GM10248 (cell line): ENCODE measurements around the gene NEK11.

Experiments
- CTCF ChIA-PET: fragments of 300-600 bp; sonication (Branson Sonifier 250); formaldehyde crosslinking; extraction: SDS; loops from one replicate; lab custom pipeline; 2021; ENCODE audit warnings: antibody characterized with exemption; lab: Yijun Ruan, JAX
- POLR2A ChIA-PET: fragments of 350-650 bp; sonication (Branson Sonifier 250); formaldehyde crosslinking; extraction: SDS; loops from one replicate; lab custom pipeline; 2020; ENCODE audit warnings: antibody characterized with exemption; lab: Yijun Ruan, JAX
- DNase-seq: peaks from one replicate; pipeline ENCODE4 v3.0.0; 2012; ENCODE audit errors: extremely low spot score
- CTCF ChIP-seq: IDR thresholded peaks from 2 replicates; pipeline ENCODE4 v1.5.1; 2012; ENCODE audit warnings: mild to moderate bottlenecking, low read depth; ENCODE audit errors: extremely low read depth, missing control alignments, control extremely low read depth

NEK11 gene

DNA sequence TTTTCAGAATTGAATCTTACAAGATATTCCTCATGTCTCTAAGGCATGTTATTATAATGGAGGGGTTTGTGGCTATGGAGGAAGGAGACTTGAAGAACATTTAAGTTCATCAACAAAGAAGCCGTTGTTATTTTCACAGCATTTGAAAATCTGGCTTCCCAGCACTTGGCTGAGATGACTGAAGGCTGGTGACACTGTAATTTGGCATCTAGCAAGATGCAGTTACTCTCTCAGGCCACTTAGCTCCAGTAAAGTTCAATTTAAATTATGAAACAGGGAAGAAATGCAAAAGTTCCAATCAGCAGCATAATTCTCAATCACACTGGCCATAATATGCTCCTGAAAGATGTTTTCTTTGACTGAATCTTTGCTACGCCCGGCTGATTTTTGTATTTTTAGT is 215.5 kb downstream of the NEK11 start:
- no peak for TF ChIP-seq CTCF
- DNase-seq = no peak
- CTCF ChIA-PET = no interaction called here
- POLR2A ChIA-PET = no interaction called here

- ChIA-PET POLR2A (no interaction called here), CTCF (no interaction called here)
- TF ChIP-seq CTCF = no peak
- DNase-seq = no peak
These were observed 223.8 kb downstream of the NEK11 start for GRCh38 chr3:131250466-131250865.

DNA sequence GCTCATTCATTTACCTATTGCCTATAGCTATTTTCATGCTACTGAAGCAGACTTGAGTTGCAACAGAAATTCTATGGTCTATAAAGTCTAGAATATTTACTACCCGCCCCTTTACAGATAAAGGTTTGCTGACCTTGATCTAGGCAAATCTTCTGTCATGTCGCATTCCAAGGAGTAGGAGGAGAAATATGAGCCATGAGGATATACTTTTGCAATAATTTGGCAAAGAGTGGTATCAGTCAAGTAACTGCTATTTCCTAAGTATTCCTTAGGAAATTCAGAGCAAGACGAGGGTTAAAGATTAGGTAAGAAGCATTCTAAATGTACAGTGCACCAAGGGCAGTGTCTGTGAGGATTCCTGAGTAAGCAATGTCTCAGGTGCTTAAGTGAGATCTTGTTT is 233.8 kb downstream of the NEK11 start:
- CTCF ChIA-PET = no interaction called here
- POLR2A ChIA-PET = no interaction called here
- no peak for TF ChIP-seq CTCF
- no peak for DNase-seq

GRCh38 chr3:131261104-131261503 is 234.4 kb downstream of the NEK11 start:
- POLR2A ChIA-PET = no interaction called here
- no peak for TF ChIP-seq CTCF
- DNase-seq = no peak
- CTCF ChIA-PET = no interaction called here

DNA sequence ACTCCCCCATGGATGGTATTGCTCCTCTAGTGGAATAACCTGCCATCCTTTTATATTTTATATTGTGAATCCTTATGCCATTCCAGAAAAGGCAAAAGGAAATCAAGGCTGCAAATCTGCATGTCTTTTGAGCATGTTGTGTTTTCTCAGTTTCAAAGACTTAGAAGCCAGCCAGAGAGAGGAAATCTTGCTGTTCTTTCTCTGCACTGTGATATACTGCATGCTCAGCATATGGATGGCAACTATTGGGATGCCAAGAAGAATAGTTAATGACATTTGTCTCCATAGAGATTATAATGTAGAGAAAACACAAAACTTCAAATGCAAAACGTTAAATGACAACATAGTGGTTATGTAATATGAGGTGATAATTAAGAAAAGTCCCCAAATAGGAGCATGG is 248.9 kb downstream of the NEK11 start:
- POLR2A ChIA-PET = no interaction called here
- CTCF ChIA-PET = no interaction called here
- TF ChIP-seq CTCF = no peak
- DNase-seq = no peak

GRCh38 chr3:131277836-131278497 is 251.3 kb downstream of the NEK11 start:
- ChIA-PET CTCF (interaction anchor here (1.2 to 1.6 kb wide), 2 partner anchors 9 to 25 kb away, joined by 3 to 5 read pairs; no protein-coding TSS in a partner anchor), POLR2A (no interaction called here)
- no peak for TF ChIP-seq CTCF
- no peak for DNase-seq
